GM21619 (cell line): ENCODE results near the gene ANKRD30A.
"Not testable (repeated sequence)": the region's sequence is repeated elsewhere in the genome, so short reads cannot be mapped to it uniquely, and the experiment has no call there.

ENCODE experiments used
- ATAC-seq: cut with Tn5 transposase; IDR thresholded peaks from one replicate; pipeline ENCODE4 v1.9.1; 2021; ENCODE audit not compliant: unreplicated experiment

Gene ANKRD30A, protein sequence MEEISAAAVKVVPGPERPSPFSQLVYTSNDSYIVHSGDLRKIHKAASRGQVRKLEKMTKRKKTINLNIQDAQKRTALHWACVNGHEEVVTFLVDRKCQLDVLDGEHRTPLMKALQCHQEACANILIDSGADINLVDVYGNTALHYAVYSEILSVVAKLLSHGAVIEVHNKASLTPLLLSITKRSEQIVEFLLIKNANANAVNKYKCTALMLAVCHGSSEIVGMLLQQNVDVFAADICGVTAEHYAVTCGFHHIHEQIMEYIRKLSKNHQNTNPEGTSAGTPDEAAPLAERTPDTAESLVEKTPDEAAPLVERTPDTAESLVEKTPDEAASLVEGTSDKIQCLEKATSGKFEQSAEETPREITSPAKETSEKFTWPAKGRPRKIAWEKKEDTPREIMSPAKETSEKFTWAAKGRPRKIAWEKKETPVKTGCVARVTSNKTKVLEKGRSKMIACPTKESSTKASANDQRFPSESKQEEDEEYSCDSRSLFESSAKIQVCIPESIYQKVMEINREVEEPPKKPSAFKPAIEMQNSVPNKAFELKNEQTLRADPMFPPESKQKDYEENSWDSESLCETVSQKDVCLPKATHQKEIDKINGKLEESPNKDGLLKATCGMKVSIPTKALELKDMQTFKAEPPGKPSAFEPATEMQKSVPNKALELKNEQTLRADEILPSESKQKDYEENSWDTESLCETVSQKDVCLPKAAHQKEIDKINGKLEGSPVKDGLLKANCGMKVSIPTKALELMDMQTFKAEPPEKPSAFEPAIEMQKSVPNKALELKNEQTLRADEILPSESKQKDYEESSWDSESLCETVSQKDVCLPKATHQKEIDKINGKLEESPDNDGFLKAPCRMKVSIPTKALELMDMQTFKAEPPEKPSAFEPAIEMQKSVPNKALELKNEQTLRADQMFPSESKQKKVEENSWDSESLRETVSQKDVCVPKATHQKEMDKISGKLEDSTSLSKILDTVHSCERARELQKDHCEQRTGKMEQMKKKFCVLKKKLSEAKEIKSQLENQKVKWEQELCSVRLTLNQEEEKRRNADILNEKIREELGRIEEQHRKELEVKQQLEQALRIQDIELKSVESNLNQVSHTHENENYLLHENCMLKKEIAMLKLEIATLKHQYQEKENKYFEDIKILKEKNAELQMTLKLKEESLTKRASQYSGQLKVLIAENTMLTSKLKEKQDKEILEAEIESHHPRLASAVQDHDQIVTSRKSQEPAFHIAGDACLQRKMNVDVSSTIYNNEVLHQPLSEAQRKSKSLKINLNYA (N-terminal part only)

DNA sequence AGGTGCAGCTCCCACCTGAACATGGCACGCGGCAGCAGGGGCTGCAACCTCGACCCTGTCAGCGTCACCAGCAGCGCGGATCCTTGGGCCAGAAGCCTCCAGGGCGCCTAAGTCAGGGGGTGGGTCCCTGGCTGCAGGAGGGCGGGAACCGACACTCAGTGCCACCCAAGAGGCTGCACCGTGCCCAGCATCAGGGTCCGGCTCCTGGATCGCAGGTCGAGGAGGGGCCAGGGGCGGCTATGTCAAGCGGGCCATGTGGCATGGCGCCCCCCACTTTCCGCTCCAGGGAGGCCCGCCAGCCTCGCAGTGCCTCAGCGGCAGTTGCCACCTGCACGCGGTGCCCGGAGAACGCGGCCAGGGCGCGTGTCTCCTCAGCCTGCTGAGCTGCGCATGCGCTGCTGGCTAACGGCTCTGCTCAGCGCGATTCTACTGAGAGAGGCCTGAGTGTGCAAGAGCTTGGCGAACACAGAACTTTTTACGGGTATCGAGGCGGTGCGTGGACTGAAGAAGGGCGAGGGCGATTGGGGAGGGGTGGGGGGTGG, at the start of gene ANKRD30A:
Gene ANKRD30A (plus strand): TSS at position 408 of the 542 bp plus-strand sequence. CDS start 190 bp downstream, outside the sequence.
- ATAC-seq, result no peak

DNA sequence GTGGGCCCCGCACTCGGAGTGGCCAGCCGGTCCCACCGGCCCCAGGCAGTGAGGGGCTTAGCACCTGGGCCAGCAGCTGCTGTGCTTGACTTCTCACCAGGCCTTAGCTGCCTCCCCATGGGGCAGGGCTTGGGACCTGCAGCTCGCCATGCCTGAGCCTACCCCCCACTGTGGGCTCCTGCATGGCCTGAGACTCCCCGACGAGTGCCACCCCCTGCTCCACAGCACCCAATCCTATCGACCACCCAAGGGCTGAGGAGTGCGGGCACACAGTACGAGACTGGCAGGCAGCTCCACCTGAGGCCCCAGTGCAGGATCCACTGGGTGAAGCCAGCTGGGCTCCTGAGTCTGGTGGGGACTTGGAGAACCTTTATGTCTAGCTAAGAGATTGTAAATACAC, 49.3 kb upstream of the ANKRD30A start:
- ATAC-seq, result not testable (repeated sequence)

DNA sequence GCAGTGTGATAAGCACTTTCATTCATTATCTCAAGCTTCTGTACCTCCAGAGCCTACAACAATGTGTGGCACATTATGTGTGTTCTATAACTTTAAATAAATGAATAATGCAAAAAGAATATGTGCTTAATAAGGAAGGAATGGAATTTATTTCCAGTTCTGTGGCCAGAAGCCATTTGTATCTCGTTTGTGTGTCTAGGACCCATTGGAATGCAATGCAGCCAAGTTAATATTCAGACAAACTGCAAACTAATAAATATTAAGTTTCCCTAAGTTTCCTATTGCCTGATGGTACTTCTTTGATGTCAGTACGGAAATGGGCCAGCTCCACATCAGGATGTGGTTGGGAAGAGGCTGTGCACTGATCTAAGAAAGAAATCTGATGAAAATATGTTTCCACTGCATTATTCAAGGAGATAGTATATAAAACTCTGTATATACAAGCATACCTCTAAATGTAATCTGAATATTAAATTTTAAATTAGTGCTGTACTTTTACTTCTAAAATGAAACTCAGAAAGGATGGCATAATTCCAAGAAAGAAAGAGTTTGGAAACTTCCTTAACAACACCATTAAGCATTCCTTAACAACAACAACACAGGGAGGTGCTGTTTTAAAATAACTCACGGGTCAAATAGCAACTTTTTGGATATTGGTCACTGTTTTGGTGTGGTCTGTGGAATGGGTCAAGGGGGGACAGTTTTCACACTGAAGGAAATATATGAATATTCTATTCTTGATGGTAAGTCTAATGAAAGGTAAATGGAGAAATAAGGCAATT, 29.4 kb upstream of the ANKRD30A start:
- no peak for ATAC-seq

DNA sequence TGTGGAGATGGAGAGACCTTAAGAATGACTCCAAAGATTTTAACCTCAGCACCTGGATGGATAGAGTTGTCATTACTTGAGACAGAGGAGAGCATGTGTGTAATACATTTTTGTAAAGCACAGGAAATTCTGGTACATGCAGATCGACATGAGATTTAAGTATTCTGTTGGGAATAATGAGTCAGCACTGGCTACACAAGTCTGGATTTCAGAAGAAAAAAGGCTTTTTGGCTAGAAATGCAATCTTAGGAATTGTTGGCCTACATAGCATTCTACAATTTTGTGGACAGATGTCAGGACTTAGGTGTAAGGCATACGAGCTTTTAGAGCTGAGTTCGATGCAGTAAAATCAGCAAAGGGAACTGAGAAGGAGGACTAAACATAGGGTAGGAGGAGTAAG, 24.1 kb upstream of the ANKRD30A start:
- ATAC-seq, result no peak

DNA sequence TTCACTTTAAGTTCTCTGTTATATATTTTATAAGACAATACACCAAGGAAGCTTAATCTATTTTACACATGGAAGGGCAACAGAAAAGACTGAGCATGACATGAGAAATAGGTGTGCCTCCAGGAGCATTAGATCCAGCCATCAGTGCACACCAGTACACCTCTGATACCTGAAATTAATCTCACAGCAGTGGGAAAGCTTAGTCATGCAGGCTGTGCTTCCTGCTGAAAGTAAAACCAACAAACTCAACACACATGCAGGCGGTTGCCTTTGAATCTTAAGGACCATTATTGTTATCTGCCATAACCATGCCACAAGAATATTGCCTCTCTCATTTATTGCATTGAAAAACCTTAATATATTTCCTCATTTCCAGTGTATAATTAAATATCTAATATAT, 16.4 kb upstream of the ANKRD30A start:
- no peak for ATAC-seq

DNA sequence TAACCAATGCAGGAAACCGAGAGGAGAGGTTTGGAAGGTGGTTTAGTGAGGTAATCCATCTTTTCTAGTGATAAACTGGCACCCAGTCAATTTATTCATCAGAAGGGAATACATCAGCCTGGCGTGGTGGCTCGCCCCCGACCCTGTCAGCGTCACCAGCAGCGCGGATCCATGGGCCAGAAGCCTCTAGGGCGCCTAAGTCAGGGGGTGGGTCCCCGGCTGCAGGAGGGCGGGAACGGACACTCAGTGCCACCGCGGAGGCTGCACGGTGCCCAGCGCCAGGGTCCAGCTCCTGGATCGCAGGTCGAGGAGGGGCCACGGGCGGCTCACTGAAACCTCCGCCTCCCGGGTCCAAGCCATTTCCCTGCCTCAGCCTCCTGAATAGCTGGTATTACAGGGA, 866 bp upstream of the ANKRD30A start:
- ATAC-seq, result no peak

DNA sequence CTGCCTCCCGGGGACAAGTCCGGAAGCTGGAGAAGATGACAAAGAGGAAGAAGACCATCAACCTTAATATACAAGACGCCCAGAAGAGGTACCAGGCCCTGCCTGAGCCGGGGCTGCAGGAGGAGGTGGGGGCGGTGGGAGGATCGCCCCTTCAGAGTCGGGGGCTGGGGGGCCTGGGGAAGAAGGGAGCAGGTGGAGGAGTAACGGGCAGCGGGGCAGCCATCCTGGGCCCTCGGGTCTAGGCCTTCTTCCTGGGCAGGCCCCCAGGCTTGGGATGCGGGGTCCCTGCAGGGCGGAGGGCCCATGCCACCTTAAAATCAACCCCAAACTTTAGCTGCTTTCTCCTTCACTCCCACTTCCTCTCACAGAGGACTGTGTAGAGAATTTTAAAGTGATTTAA, 523 bp downstream of the ANKRD30A start:
- ATAC-seq, result no peak

DNA sequence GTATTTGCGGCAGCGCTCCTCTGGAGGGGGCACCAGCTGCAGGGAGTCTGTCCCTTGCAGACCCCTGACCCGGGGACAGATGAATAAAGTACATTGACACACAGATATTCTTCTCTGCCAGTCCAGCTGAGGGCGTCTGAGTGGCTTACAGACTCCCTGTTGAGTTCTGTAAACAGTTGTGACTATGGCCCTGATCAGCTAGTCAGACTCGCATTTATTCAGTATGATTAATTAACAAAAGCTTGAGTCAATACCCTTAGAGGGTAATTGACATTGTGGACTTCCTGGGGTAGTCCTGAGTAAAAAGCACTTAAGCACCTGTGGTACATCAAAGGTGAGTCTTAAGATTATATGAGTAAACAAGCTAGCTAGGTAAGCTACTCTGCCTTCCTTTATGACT, 21.0 kb downstream of the ANKRD30A start:
- no peak for ATAC-seq

DNA sequence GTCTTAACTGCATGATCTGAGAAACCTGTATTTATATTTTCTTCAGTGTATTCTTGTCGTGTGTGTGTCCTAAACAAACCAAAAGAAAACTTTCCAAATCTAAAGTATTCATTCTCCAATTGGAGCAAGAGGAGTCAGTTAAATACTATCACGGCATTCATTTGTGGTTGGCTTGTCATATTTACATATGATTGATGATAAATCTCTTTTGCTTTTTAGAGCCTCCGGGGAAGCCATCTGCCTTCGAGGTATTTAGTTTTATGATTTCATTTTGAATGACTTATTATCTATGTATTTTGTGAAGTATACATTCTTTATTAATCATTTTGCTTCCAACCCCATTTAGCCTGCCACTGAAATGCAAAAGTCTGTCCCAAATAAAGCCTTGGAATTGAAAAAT, 37.0 kb downstream of the ANKRD30A start:
- ATAC-seq, result not testable (repeated sequence)

DNA sequence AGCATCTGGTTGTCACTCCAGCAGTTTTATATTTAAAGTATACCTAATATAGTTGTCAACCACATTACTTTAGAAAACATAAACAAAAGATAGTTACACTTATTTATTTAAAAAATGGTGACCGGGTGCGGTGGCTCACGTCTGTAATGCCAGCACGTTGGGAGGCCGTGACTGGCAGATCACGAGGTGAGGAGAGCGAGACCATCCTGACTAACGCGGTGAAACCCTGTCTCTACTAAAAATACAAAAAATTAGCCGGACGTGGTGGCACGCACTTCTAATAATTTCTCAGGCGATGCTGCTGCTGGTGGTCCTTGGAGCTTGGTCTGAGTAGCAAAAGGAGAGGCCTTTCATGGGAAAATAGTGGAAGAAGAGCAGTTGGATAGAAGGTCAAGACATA, 46.5 kb downstream of the ANKRD30A start:
- not testable (repeated sequence) for ATAC-seq

DNA sequence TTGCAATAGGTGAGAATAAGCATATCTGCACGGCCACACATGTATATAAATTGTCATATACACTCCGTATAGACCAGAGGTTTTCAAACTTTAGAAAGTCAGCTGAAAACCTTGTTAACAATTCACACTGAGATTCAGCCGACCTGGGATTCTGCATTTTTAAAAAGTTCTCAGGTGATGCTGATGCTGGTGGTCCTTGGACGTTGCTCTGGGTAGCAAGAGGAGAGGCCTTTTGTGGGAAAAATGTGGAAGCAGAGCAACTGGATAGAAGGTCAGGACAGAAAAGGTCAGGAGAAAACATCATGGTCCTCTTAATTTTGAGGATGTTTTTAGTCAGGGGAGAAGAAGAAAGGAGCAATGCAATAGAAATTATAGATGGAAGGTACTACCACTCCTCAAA, 52.9 kb downstream of the ANKRD30A start:
- ATAC-seq, result not testable (repeated sequence)

DNA sequence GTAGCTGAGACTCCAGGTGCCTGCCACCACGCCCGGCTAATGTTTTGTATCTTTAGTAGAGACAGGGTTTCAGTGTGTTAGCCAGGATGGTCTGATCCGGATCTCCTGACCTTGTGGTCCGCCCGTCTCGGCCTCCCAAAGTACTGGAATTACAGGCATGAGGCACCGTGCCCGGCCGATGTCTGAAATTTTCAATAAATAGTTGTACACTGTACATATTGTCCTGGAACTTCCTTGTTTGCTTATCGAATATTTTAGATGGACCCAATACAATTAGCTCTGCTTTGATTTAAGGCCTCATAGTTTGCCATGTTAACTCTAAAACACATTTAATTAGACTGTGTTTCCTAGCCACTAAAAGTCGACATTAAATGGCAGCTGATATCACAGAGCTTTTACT, 57.3 kb downstream of the ANKRD30A start:
- not testable (repeated sequence) for ATAC-seq

DNA sequence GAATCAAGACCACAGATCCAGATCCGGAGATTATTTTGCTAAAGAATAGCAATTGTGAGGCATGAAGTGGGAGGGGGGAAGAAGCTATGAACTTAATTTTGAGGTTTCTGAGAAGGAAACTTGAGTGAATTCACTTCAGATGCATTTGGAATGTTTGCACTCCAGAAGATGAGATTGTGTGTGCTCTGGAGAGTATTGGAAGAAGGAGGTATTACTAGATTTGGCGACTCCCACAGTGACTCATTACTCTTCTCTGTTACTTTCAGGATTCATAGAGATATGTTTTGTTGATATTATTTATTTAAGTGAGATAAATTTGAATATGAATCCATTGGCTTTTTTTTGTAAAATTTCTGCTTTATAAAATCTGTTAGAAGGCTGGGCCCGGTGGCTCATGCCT, 80.7 kb downstream of the ANKRD30A start:
- ATAC-seq, result no peak

DNA sequence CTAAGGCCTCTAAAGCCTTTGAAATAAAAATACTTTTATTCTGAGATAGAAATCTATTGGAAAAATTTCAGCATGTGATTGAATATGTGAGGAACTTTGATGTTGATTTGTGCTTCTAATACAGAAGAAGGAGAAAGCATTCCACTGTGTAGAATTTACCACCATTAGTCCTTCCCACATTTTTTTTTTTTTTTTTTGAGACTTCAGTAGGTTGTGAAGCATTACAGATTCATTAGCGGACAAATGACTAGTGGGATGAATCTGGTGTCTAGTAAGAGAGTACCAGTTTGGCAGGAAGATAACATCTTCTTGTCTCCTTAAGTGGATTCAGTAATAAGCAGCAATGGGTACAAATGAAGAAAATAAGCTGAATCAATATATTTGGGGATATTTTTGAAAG, 95.5 kb downstream of the ANKRD30A start:
- no peak for ATAC-seq

DNA sequence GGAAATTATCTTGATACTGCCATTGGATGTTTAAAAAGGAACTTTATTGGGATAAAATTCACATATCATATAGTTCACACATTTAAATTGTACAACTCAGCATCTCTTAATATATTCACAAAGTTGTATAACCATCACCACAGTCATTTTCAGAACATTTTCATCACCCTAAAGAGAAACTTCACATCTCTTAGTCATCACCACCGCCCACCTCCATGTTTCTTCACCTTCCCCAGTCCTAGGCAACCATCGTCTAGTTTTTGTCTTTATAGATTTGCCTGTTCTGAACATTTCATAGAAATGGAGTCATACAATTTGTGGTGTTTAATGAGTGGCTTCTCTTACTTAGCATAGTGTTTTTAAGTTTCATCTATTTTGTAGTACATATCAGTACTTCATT, 96.6 kb downstream of the ANKRD30A start:
- ATAC-seq, result no peak

DNA sequence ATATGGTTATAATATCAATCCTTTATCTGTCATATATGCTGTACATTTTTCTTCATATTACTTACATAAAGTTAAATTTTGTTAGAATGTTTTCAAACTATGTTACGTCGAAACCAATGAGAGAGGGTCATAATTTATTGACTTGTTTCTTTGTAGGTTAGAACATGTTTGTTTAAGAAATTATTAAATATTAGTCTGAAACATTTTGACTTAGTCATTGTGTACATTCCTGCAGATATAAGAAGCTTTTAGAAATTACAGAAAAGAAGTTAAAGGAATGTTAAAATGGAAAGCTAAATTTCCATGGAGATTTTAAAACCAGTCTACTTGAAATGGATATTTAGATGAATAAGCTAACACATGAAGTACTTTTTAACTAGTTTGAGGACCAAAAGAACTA, 99.8 kb downstream of the ANKRD30A start:
- ATAC-seq, result no peak

DNA sequence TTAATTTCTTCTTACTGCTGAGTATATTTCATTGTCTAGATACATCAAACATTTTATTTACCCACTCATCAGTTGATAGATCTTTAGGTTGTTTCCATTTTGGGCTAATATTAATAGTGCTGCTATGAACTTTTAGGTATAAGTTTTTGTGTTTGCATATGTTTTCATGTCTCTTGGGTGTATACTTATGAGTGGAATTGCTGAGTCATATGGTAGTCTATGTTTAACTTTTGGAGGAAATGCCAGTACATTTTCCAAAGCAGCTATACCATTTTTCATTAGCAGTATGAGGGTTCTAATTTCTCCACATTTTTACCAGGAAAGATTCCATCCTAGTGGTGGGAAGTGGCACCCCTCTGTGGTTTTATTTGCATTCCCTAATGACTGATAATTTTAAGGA, 101.1 kb downstream of the ANKRD30A start:
- no peak for ATAC-seq

DNA sequence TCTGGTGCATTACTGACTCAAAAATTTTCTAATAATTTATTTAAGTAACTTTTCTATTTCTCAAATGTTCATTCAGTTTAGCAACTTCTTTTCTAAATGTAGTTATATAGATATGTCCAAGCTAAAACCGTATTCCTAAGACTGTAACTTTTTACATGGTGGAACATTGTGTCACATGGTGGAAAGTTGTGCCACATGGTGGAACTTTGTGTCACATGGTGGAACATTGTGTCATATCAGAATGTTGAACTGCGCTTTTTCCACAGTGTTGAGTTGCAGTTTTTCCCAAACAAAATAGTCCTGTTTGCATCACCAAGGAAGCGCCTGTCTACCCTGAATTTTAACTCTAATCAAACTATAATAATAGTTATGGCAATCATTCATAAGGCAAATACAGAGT, 109.3 kb downstream of the ANKRD30A start:
- ATAC-seq, result no peak

DNA sequence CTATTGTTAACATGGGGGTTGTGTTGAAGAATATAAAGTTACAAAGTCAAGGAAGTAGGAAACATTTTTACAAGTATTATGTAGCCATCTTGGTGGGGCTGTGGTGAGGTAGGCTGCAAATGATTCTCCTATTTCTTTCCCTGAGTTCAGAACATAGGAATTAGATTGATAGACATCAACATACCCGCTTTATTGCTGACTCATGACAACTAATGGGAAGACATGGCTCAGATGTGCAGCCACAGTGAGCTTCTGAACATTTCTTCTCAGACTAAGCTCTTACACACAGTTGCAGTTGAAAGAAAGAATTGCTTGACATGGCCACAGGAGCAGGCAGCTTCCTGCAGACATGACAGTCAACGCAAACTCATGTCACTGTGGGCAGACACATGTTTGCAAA, 110.7 kb downstream of the ANKRD30A start:
- no peak for ATAC-seq

DNA sequence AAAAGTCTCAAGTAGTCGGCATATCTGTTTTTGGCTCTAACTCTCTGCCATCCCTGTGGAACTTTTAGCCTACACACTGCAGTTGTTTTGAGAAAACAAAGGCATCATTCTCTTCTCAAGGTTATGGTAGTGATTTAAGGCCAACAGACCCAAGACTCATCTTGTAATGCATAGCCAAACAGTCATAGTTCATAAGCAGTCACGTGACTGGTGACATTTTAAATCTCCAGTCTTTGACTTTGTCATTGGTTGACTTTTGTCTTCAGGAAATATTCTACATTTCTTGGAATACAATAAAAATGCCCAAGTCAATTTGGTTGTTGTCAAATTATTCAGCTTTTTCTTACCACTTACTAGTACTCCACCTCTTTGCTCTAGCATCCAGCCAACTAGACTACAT, 114.8 kb downstream of the ANKRD30A start:
- no peak for ATAC-seq
